GM12892 (cell line): ENCODE measurements around the gene LITAF.

Experiments used
- POLR2A ChIP-seq: IDR thresholded peaks from 2 replicates; pipeline ENCODE4 v1.6.1; 2011; ENCODE audit warnings: low read depth, low read length, control low read depth
- POLR2AphosphoS5 ChIP-seq: IDR thresholded peaks from 2 replicates; pipeline ENCODE4 v1.6.1; 2011; ENCODE audit warnings: low read depth, low read length, control low read depth
- TAF1 ChIP-seq: IDR thresholded peaks from 2 replicates; pipeline ENCODE4 v1.6.1; 2011; ENCODE audit warnings: low read depth, mild to moderate bottlenecking, control low read depth, low read length, borderline replicate concordance

GRCh38 chr16:11499295-11500089 is 87.2 kb downstream of the LITAF start:
- TF ChIP-seq TAF1 (no peak), POLR2A (no peak), POLR2AphosphoS5 (no peak)
